ENCODE results near the gene MAJIN.

The MAJIN gene

GRCh38 chr11:64911689-64912088 lies 60.2 kb downstream of the MAJIN start:
- DNase-seq (ENCODE audit: low read depth): no peak

- DNase-seq (ENCODE audit: low read depth): no peak
Measured at GRCh38 chr11:64911142-64911541, 60.8 kb downstream of the MAJIN start.

- no peak for DNase-seq (ENCODE audit: low read depth)
Measured at GRCh38 chr11:64910451-64911093, 61.3 kb downstream of the MAJIN start.

- no peak for DNase-seq (ENCODE audit: low read depth)
Measured at GRCh38 chr11:64909653-64910343, 62.1 kb downstream of the MAJIN start.

- no peak for DNase-seq (ENCODE audit: low read depth)
Measured at GRCh38 chr11:64908766-64909165, 63.1 kb downstream of the MAJIN start.

GRCh38 chr11:64906314-64906635 lies 65.6 kb downstream of the MAJIN start:
- no peak for DNase-seq (ENCODE audit: low read depth)

- DNase-seq (ENCODE audit: low read depth): no peak
Measured at GRCh38 chr11:64905516-64906313, 66.2 kb downstream of the MAJIN start.

GRCh38 chr11:64903291-64903833 lies 68.5 kb downstream of the MAJIN start:
- no peak for DNase-seq (ENCODE audit: low read depth)

GRCh38 chr11:64902102-64902900 lies 69.6 kb downstream of the MAJIN start:
- no peak for DNase-seq (ENCODE audit: low read depth)

GRCh38 chr11:64900774-64901173 lies 71.1 kb downstream of the MAJIN start:
- DNase-seq (ENCODE audit: low read depth): no peak

GRCh38 chr11:64900263-64900678 lies 71.6 kb downstream of the MAJIN start:
- no peak for DNase-seq (ENCODE audit: low read depth)

- no peak for DNase-seq (ENCODE audit: low read depth)
Measured at GRCh38 chr11:64898541-64898940, 73.4 kb downstream of the MAJIN start.

GRCh38 chr11:64898076-64898445 lies 73.8 kb downstream of the MAJIN start:
- DNase-seq (ENCODE audit: low read depth): no peak

- DNase-seq (ENCODE audit: low read depth): no peak
Measured at GRCh38 chr11:64897381-64898075, 74.4 kb downstream of the MAJIN start.

GRCh38 chr11:64896448-64897022 lies 75.4 kb downstream of the MAJIN start:
- DNase-seq (ENCODE audit: low read depth): no peak

GRCh38 chr11:64894812-64895452 lies 77.0 kb downstream of the MAJIN start:
- no peak for DNase-seq (ENCODE audit: low read depth)

- DNase-seq (ENCODE audit: low read depth): peak; percentile 76
Measured at GRCh38 chr11:64894070-64894811, 77.7 kb downstream of the MAJIN start.

GRCh38 chr11:64893194-64894069 lies 78.5 kb downstream of the MAJIN start:
- DNase-seq (ENCODE audit: low read depth): no peak

GRCh38 chr11:64892838-64893193 lies 79.1 kb downstream of the MAJIN start:
- DNase-seq (ENCODE audit: low read depth): no peak
